ENCODE measurements around the gene HNRNPA3. TPM values are rescaled to one million over a fixed set of nuclear protein-coding genes. Genes with fewer than 3 reads are reported as not detected.

HNRNPA3 gene
- total and polyA plus RNA-seq, 2 donors (not counting 1 experiment from before 2014, with no cell fraction given): 45.1 to 200 TPM

GRCh38 chr2:177264209-177264692 is 51.7 kb downstream of the HNRNPA3 start:
- Histone ChIP-seq H3K36me3 (replicated peaks in 1 of 2; ENCODE audit: control extremely low read depth in 1 of 2, control insufficient read depth in 1 of 2, extremely low read depth in 1 of 2, insufficient read depth in 2 of 2, low read length in 1 of 2) (no peaks in the 10 kb centered on the region), H3K27me3 (replicated peaks in 1 of 4; ENCODE audit: control extremely low read depth in 1 of 4, control insufficient read depth in 3 of 4, insufficient read depth in 4 of 4, low read length in 3 of 4) (no peaks in the 10 kb centered on the region), H3K4me2 (replicated peaks; ENCODE audit: low read depth, low read length, poor library complexity, severe bottlenecking) (peak overlapping the region; percentile 91), H3K9ac (ENCODE audit: low read length) (peak overlapping the region; percentile 99), H3K4me1 (ENCODE audit: control insufficient read depth in 2 of 2, insufficient read depth in 2 of 2, low read length in 2 of 2) (peaks cover 31 to 34% of the 10 kb centered on the region in 2 donors), H2AFZ (ENCODE audit: insufficient read depth, low read depth, low read length, poor library complexity, severe bottlenecking) (peak overlapping the region; percentile 17), H4K20me1 (ENCODE audit: control insufficient read depth, insufficient read depth, low read length, poor library complexity, severe bottlenecking) (peaks cover 32% of the 10 kb centered on the region), H3K79me2 (ENCODE audit: control insufficient read depth, insufficient read depth, low read length) (peaks cover 50% of the 10 kb centered on the region), H3K9me3 (ENCODE audit: control extremely low read depth in 1 of 3, control insufficient read depth in 2 of 3, insufficient read depth in 1 of 3, low read length in 2 of 3) (no peaks in the 10 kb centered on the region), H3K4me3 (ENCODE audit: control extremely low read depth in 1 of 5, extremely low read depth in 1 of 5, insufficient read depth in 1 of 5, low read depth in 2 of 5, low read length in 4 of 5) (peak overlapping the region; percentile 13 to 97 (median 92)), H3K27ac (ENCODE audit: low read length in 2 of 2) (peak overlapping the region; percentile 99 to 100)
- Mint-ChIP-seq H3K27ac (peak overlapping the region; percentile 98), H3K4me1 (peaks cover 45% of the 10 kb centered on the region), H3K9me3 (ENCODE audit: insufficient read depth) (no peaks in the 10 kb centered on the region), H3K4me3 (peak overlapping the region; percentile 98), H3K27me3 (no peaks in the 10 kb centered on the region)
- ChIA-PET POLR2A (interaction anchor here (0.5 to 4.0 kb wide), 16 partner anchors 15 to 291 kb away, joined by 3 to 66 read pairs (median 4); partner anchors contain the start of genes AGPS and HNRNPA3), CTCF (interaction anchor here (0.6 to 5.8 kb wide), 36 partner anchors 9 to 152 kb away, joined by 3 to 195 read pairs (median 6); partner anchors contain the start of genes AGPS and HNRNPA3)
- intact Hi-C loops (cut with micrococcal nuclease): loop anchor here (2.0 to 5.0 kb wide), 4 partner anchors 17 to 355 kb away; partner anchors contain the start of gene AGPS
- under 1% methylated on average over 61 of the region's 61 CpGs for WGBS (ENCODE audit: insufficient coverage)
- DNase-seq (no peak), ATAC-seq (ENCODE audit: low read depth) (no peak)
- no peak for TF ChIP-seq EZH2 (IDR thresholded peaks at IDR 0.05; ENCODE audit: borderline replicate concordance, insufficient read depth, low read depth, low read length, poor library complexity, severe bottlenecking)
- TF ChIP-seq, protein P1, sequence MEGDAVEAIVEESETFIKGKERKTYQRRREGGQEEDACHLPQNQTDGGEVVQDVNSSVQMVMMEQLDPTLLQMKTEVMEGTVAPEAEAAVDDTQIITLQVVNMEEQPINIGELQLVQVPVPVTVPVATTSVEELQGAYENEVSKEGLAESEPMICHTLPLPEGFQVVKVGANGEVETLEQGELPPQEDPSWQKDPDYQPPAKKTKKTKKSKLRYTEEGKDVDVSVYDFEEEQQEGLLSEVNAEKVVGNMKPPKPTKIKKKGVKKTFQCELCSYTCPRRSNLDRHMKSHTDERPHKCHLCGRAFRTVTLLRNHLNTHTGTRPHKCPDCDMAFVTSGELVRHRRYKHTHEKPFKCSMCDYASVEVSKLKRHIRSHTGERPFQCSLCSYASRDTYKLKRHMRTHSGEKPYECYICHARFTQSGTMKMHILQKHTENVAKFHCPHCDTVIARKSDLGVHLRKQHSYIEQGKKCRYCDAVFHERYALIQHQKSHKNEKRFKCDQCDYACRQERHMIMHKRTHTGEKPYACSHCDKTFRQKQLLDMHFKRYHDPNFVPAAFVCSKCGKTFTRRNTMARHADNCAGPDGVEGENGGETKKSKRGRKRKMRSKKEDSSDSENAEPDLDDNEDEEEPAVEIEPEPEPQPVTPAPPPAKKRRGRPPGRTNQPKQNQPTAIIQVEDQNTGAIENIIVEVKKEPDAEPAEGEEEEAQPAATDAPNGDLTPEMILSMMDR (IDR thresholded peaks at IDR 0.05): no peak

Data from B cell (primary cell).